Fibroblast of skin of abdomen (primary cell): Measurements from ENCODE around the gene GNG12.
A peak's percentile ranks its signal among the peaks of the same experiment; 100 is the strongest.

Experiments used
- DNase-seq: peaks from one replicate; pipeline ENCODE4 v3.0.0-alpha.2; 2013

Gene GNG12

DNA sequence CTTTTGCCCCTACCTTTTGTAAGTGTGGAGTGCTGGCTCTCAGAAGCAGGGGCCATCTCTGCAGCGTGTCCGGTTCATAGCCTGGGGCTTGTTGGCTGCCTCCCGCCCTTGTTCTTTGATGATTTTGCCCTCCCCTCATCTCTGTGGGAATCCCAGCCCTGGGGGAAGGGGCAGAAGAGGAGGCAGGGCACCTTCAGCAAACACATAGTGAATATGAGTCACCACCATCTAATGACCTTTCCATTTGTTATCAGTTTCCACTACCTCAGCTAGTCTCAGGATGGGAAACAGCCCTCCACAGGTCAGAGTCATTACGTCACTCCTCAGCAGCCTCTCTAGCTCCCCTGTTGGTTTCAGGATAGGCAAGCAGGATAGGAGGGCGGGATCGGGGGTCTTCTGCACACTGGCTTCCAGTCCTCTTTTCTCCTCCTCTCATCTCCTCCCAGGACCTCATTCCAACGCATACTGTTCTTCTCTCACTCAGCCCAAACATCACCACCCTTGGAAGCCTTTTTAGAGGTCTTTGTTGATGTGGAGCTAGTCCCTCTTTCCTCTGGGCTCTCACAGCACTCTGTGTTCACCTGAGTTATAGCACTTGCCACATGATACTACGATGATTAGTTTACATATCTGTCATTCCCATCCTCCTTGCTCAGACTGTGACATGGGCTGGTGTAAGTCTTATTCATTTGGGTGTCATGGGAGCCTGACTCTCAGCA lies 132.4 kb downstream of the GNG12 start:
- DNase-seq, result no peak

DNA sequence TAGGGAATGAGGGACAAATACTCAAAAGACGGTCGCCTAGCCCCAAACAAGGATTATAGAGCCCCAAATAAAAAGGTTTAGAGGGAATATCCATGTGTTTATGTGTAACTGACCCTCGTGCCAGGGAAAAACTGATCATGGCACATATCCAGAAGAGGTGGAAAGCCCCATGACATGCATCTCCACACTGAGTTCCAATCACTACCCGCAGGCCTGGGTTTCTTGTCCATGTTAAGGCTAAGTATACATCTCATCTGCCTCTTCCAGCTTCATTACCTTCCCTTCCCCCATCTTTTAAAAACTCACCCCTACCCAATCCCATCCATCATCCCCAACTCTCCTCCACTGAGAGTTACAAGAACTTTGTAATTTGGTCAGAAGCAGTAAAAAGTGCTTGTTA lies 133.0 kb downstream of the GNG12 start:
- no peak for DNase-seq

- no peak for DNase-seq
Measured at GRCh38 chr1:67696708-67697107, 136.6 kb downstream of the GNG12 start.

GRCh38 chr1:67695963-67696362 lies 137.3 kb downstream of the GNG12 start:
- DNase-seq, result no peak

DNA sequence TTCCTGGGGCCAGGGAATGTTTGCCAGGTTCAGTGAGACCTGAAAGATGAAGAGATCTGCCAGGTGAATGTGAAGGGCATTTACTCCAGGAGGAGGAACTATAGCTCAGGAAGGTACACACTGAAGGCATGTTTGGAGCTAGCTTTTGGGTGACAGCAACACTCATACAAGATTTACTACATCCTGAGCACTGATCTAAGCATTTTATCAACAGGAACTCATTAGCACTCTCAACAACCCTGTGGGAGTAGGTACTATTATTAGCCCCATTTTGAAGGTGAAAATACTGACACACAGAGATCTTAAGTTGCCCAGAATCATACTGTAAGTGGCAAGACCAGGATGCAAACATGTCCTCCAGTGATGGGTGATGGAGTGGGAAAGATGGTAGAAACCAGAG lies 141.6 kb downstream of the GNG12 start:
- no peak for DNase-seq

DNA sequence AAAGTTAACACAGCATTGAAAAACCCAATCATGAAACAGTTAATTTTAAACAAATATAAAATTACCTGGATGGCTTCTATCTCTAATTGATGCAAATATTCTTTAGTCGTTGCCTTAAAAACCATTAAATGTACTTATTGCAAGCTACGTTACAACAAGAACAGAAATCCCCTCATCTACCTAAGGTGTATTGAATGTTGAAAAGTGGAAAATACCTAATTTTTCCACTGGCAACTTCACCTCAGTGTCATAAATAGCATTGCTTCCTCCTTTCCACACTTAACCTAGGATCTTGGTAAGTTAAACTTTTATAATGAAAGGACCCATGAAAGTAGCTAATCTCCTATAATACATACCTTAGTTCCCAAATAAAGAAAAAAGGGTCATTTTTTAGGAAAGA lies 142.9 kb downstream of the GNG12 start:
- DNase-seq, result no peak

GRCh38 chr1:67690018-67690363 lies 143.3 kb downstream of the GNG12 start:
- no peak for DNase-seq

DNA sequence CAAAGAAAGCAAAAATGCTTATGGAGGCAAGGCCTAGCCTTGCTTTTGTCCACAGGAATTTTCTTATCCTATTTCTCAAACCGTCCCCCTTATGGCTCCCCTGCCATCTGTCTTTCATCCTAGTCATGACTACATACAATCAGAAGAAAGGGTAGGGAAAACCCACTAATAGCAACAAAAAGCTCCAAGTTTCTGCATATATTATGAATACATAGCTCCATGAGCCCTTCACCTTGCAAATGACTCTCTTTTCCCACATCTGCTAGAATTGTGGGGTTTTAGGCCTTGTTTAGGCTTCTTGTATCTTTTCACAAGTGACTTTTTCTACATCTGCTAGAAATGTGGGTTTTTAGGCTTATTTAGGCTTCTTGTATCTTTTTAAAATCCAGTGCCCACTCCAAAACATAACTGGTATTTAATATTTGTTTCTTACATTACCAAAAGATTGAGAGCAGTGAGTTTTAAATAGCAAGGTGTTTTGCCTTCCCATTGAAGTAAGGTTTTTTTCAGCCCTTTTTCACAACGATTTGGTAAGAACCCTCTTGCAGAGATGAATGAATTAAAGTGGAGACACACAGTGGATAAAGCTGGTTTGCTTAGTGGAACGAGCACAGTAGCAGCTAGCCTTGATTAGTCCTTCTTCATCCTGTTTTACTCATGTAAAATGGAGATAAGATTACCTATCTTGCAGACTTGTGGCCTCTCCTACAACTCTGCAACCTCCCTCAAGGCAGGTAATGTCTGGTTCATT lies 143.8 kb downstream of the GNG12 start:
- DNase-seq, result no peak

DNA sequence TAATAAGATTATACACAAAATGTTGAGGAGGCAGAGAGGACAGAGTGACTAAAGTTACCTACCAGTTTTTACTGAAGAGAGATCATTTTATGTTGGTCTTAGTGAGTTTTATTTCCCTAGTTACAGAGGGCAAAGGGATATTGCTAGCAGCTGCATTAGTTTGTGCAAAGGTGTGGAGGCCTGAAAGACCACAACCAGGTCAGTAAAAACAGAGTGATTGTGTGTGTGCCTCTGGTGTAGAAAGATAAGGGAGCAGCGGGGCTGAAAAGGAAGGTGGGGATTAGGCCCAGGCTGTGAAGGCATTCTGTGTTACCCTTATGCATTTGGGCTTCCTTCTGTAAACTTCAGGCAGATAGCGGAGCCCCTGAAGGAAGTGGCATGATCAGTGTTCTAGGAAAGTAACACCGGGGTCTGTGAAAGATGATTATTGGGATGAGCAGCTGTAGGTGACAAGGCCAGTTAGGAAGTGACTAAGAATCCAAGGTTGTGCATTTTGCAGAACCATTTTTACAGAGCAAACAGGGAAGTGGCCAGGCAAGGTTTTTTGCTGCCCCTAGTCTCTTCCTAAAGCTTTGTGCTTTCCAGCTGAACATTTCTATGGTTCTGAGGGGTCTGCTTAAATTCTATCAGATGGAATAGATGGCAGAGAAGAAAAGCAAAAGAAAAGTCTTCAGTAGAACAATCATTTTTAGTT lies 144.6 kb downstream of the GNG12 start:
- no peak for DNase-seq

DNA sequence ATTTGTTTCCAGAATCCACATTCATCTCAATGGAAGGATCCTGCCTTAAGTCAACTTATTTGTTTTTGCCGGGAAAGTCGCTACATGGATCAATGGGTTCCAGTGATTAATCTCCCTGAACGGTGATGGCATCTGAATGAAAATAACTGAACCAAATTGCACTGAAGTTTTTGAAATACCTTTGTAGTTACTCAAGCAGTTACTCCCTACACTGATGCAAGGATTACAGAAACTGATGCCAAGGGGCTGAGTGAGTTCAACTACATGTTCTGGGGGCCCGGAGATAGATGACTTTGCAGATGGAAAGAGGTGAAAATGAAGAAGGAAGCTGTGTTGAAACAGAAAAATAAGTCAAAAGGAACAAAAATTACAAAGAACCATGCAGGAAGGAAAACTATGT lies 145.6 kb downstream of the GNG12 start:
- peak; percentile 93 for DNase-seq

DNA sequence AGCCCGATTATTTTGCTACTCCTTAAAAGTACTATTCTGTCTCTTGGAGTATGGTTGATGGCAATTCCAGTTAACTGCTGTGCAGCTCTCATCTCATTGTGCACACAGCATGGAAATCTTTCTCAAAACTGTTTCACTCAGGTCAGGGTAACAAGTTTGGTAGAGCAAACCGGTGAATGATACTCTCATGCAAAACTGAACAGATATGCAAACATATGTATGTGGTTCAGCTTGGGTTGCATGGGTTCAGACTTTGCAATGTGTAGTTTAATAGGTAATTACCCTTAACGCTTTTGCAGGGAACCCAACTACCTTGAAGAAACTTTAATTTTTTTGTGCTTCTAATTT lies 146.1 kb downstream of the GNG12 start:
- no peak for DNase-seq

DNA sequence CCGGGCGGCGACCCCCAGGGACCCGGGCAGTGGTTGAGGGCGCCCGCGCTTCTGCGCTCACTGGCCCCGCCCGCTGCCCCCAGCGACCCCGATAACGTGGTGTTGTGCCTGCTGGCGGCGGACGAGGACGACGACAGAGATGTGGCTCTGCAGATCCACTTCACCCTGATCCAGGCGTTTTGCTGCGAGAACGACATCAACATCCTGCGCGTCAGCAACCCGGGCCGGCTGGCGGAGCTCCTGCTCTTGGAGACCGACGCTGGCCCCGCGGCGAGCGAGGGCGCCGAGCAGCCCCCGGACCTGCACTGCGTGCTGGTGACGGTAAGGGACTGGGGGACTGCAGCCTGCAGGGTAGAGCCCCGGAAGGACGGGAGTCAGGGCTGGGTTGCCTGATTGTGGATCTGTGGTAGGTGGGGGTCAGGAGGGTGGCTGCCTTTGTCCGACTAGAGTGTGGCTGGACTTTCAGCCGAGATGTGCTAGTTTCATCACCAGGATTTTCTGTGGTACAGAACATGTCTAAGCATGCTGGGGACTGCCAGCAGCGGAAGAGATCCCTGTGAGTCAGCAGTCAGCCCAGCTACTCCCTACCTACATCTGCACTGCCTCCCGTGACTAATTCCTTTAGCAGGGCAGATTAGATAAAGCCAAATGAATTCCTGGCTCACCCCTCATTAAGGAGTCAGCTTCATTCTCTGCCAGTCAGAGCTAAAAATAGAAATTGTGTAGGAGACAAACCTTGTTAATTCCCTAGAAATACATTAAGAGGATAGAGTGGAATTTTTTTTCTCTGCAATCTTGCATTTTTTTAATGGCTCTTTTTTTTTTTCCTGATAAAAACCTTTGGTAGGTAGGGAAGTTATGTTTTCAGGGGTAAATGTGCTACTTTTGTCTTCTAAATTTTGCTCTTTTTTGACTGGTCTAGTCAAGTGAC lies 146.7 kb downstream of the GNG12 start:
- DNase-seq, result peak; percentile 99

DNA sequence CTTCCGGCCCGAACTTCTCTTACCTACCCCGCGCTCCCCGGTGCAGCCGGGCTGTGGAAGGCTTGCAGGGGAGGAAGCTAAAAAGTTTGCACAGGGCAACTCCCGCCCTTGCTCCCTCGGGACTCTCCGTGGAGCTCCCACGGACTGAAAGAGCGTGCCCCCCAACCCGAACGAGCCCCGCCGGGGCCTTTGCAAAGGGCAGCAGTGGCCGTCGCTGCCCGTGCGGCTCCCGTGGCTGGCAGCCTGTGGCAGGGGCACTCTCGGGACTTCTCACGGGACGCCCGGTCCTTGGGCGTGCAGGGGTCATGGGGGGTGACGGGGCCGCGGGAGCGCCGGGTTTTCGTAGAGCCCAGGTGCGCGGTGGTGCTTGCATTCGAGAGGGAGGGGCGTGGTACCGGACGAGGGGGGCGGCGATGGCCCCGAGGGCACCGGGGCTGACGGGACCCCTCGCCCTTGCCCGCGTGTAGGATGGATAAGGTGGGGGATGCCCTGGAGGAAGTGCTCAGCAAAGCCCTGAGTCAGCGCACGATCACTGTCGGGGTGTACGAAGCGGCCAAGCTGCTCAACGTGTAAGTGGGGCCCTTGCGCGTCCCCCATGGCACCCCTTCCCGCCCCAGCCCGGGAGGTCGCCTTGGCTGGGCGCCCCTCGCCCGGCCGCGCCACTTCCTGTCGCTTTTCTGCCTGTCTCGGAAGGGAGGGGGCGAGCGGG lies 147.6 kb downstream of the GNG12 start:
- peak; percentile 56 for DNase-seq

DNA sequence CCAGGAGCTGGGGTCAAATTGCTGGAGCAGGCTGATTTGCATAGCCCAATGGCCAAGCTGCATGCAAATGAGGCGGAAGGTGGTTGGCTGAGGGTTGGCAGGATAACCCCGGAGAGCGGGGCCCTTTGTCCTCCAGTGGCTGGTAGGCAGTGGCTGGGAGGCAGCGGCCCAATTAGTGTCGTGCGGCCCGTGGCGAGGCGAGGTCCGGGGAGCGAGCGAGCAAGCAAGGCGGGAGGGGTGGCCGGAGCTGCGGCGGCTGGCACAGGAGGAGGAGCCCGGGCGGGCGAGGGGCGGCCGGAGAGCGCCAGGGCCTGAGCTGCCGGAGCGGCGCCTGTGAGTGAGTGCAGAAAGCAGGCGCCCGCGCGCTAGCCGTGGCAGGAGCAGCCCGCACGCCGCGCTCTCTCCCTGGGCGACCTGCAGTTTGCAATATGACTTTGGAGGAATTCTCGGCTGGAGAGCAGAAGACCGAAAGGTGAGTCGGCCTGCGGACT lies 148.2 kb downstream of the GNG12 start, which contains the start of gene GADD45A:
TSS of gene GADD45A (plus strand) at position 135 of the 491 bp plus-strand sequence. CDS start at position 429, 294 bp downstream.
- peak; percentile 100 for DNase-seq

GRCh38 chr1:67684526-67685066 lies 148.7 kb downstream of the GNG12 start:
- DNase-seq, result no peak

DNA sequence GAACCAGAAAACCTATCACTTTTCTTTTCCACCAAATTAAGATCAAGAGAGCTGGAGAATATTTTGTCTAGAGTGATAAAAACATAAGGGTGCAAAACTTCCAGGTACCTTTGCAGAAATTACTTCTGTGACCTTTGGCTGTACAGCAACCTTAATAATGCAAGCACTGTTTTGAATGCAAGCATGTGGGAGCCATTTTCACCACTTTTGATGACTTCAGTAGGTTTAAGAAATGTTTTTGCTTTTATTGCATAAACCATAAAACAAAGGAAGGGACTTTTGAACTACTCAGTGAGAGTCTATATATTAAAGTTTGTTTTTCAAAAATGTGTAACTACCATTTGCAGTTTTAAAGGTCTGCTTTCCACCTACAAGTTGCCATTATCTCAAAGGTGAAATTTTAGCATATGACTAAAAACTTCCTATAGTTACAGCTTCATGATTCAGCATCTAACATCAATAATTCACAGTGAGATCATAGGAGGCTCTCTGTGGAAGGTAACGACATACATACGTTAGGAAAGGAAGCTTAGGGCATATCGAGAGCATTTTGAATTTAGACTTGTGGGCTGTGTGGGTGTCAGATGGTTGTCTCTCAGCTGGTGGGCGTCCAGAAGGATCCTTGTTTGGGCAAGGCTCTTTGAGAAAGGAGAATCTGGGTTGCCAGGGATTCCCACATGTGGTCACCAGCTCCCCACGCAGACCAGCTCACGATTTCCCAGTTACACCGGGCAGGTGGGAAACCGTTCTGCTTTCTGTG lies 149.3 kb downstream of the GNG12 start:
- DNase-seq, result peak; percentile 38

GRCh38 chr1:67683316-67683715 lies 150.0 kb downstream of the GNG12 start:
- peak; percentile 70 for DNase-seq

- peak; percentile 87 for DNase-seq
Measured at GRCh38 chr1:67682659-67683197, 150.5 kb downstream of the GNG12 start.

DNA sequence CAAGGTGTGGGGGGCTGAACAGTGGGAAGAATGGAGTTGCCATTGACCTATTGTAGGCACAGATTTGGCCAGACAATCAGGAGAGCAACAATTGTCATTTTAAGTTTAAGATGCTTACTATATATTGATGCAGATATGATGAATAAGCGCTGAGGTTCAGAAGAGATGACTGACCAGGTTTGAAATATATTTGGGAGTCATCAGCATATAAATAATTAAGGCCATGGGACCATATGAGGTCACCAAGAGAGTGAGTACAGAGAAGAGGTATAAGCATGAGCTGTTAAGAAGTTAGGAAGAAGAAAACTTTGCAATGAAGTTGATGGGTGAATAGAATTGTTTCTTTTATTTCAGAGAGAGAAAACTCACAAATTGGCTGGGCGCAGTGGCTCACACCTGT lies 152.8 kb downstream of the GNG12 start:
- no peak for DNase-seq

DNA sequence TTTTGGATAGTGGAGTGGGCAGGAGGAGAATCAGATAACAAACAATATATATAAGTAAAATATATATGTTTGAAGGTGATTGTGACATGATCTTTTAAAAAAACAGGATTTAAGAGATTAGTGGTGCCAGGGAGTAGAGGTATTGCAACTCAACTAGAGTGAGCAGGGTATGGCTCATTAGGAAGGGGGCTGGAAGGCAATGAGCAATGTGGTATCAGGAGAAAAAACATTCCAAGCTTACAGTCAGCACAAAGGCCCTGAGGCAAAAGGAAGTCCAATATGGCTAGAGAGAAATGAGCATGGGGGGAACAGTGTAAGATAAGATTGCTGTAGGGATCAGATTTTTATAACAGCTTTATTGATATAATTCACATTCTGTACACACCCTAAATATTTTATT lies 153.6 kb downstream of the GNG12 start:
- DNase-seq, result no peak
